HG02870 (cell line): Measurements from ENCODE around the gene CGRRF1.
A peak's percentile ranks its signal among the peaks of the same experiment; 100 is the strongest.

Source experiments
- ATAC-seq: cut with Tn5 transposase; IDR thresholded peaks from one replicate; pipeline ENCODE4 v1.9.1; 2021; ENCODE audit warnings: mild to moderate bottlenecking, moderate library complexity; ENCODE audit not compliant: unreplicated experiment

Gene CGRRF1

GRCh38 chr14:54489318-54489683 lies 20.4 kb upstream of the CGRRF1 start:
- ATAC-seq = no peak

GRCh38 chr14:54489731-54490444 lies 19.8 kb upstream of the CGRRF1 start:
- no peak for ATAC-seq

DNA sequence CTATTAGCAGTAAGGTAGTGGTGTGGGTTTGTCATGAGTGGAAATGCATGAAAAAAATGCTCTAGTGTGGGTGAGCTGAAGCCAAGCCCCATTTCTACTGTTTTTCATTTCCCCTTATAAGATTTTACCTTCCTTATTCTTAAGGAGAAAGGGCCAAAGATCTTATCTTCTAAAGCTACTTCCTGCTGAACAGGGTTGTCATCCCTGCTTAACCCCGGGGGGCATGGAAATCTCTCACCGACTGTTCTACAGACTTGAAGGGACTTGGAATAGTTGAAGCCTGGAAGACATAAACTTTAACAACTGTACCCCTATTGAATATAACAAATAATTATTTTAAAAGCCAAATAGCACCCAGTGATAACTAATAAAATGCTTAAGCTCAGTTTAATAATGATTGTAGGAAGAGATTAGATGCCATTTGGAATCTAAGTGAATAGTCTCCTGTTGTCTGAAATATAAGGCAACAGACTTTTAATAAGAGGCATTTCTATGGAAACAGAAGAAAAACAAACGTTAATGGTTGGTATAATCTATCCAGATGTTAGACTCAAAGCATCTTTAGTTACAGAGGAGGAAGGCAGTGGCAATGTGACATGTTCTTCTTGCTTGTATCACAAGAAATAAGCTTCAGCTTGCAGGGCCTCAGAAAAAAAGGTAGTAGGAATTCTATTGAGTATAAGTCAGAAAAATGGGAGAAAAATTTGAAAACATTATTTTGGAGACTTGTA lies 19.1 kb upstream of the CGRRF1 start:
- ATAC-seq = no peak

DNA sequence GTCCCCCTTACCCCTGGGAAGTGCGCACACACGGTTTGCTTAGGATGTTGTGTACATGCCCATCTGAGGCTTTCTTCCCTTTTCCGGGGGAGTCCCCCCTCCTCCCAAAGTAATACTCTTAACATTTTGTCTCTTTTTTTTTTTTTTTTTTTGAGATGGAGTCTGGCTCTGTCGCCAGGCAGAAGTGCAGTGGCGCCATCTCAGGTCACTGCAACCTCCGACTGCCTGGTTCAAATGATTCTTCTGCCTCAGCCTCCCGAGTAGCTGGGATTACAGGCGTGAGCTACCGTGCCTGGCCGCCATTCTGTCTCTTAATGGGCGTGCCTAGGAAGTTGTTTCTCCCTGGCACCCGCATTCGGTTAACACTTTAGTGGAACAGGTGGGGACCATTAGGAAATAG lies 16.4 kb upstream of the CGRRF1 start:
- no peak for ATAC-seq

DNA sequence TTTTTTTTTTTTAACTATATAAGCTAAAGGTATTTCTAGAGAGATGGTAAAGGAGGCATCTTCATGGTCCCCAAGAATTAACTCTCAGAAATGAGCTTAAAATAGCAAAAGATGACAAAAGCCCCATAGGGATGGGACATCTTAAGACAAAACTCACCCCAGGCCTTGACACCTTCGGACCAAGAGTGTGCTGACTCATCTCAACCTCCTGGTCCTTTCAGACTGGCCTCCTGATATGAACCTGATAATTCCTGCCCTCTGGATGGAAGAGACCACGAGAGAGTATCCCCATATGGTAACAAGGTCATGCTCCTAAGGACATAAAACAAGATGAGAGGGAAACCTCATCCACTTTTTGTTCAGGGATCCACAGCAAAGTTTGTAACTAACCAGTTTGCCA lies 12.5 kb upstream of the CGRRF1 start:
- no peak for ATAC-seq

DNA sequence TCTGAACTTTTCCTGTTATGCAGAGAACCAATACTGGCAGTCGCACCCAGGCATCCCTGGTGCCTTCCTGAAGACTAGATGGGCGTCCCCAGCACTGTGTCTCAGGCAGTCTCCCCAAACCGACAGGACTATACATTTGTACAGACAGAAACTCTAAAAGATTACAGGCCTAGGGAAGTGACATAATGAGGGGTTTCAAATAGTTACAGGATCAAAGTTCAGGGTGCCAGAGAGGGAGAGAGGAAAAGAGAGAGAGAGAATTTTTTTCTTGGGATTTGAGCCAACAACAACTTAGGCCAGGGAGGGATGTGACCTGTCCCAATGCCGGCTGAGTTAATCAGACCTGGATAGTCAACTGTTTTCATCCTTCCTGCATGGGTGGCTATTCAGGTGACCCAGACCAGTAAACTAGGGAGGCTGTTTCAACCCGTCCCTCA lies 11.6 kb upstream of the CGRRF1 start:
- ATAC-seq = no peak

DNA sequence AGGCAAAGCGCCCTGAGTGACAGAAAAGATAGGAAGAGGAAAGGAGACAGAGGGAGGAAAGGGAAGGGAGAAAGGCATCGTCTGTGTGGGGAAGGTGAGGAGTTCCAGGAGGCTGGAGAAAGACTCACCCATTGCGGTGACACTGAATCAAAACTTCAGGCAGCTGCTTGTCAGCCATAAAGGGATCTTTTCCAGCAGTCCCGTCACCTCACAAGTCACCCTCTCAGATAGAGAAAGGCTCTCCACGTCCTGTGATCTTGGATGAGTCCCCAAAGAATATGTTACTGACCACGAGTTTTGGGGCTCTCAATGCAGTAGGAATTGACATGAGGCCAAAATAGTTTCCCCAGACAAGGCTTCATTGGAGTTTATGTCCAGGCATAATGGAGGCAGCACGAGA lies 11.1 kb upstream of the CGRRF1 start:
- ATAC-seq = no peak

GRCh38 chr14:54500744-54501143 lies 9.0 kb upstream of the CGRRF1 start:
- ATAC-seq = no peak

GRCh38 chr14:54501480-54501879 lies 8.2 kb upstream of the CGRRF1 start:
- ATAC-seq = no peak

GRCh38 chr14:54502602-54503001 lies 7.1 kb upstream of the CGRRF1 start:
- ATAC-seq = no peak

GRCh38 chr14:54503486-54503885 lies 6.2 kb upstream of the CGRRF1 start:
- no peak for ATAC-seq

DNA sequence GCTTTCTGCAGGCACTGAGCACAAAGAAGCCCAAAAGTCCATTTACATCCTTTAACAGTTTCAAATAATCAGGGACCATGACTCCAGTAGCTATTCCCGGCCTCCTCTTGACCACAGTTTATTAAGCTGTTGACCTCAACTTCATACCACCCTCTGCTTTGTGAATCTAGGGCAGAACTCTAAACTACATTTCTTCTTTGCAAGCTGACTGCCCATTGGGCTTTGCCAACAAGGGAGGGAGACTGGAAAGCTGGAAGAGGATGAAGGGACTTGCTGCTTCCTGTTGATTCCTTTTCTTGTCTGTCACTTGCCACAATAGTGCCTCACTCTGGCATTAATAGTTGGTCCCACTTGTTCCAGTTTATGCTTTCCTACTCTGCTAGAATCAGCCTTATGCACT lies 2.7 kb downstream of the CGRRF1 start:
- no peak for ATAC-seq

DNA sequence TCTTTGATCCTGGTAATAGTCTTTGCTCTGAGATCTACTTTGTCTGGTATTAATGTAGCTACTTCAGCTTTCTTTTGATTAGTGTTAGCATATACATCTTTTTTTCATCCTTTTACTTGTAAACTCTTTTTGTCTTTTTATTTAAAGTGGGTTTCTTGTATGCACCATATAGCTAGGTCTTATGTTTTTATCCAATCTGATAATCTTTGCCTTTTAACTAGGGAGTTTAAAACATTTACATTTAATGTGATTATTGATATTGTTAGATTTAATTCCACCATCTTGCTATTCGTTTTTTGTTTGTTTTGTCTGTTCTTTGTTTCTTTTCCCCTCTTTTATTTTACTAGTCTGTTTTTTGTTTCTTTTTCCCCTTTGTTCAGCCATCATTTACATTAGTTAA lies 6.0 kb downstream of the CGRRF1 start:
- ATAC-seq = no peak

GRCh38 chr14:54516709-54517108 lies 7.0 kb downstream of the CGRRF1 start:
- no peak for ATAC-seq

DNA sequence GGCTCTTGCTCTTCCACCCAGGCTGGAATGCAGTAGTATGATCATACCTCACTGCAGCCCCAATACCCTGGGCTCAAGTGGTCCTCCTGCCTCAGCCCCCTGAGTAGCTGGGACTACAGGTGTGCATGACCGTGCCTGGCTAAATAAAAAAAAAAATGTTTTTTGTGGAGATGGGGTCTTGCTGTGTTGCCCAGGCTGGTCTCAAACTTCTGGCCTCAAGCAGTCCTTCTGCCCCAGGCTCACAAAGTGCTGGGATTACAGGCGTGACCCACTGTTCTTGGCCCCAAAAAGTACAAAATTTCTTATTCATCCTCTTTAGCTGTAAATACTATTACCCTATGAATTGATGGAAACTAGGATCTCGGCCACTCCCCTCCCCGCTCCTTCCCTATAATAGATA lies 14.7 kb downstream of the CGRRF1 start:
- ATAC-seq = no peak

GRCh38 chr14:54528973-54529372 lies 19.3 kb downstream of the CGRRF1 start:
- no peak for ATAC-seq

GRCh38 chr14:54529811-54530210 lies 20.1 kb downstream of the CGRRF1 start:
- ATAC-seq = no peak

- ATAC-seq = peak; percentile 96
Measured at GRCh38 chr14:54532111-54533012, 22.7 kb downstream of the CGRRF1 start.

DNA sequence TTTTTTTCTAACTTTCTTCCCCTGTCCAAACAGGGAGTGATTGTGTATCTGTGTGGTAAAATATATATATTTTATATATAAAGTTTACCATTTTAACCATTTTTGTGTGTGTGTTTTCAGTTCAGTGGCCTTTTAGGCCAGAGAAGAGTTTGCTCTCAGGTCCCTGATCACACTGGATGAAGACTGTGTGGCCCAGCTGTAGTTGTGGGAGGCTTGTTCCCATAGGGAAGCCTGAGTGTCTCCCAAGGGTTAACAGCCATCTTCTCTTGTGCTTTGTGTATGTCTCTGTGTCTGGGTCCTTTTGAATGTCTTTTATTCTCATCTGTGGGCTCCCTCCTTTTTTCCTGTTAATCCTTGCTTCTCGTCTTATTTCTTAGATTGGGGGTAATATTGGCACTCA lies 23.4 kb downstream of the CGRRF1 start:
- ATAC-seq = peak; percentile 8

GRCh38 chr14:54535126-54535525 lies 25.4 kb downstream of the CGRRF1 start:
- ATAC-seq = no peak

DNA sequence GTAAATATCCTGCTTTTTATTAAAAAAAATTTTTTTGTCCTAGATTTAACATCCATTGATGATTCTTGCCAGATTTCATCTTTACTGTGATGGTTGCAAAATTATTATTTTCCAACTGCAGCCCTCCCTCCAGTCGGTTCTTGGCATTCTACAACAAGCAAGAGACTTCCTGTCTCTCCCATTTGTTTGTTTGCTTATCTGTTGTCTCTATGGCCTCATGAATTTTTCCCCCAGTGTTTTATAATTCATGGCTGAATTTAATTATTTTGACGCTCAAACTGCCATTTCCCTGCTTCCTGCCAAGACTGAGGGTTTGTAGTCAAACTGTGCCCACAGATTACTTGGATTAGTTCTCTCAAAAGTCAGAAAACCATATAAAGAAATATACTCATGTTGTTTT lies 25.9 kb downstream of the CGRRF1 start:
- ATAC-seq = no peak

DNA sequence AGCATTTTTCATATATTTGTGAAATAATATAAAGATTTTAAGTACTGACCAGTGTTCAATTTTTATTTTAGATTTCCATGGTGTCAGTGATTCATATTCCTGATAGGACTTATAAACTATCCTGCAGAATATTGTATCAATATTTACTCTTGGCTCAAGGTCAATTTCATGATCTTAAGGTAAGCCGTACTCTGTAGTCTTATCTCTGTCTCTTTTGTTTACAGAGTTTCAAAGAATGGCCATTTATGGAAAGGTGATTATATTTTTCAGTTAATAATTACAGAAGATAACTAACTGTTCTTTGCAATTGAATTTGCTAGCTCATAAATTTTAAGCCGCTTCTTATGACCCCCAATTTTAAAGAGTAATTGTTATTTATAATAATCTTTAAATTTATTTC lies 27.9 kb downstream of the CGRRF1 start:
- ATAC-seq = no peak
